Adrenal gland (tissue), 12 donors: ENCODE data around the gene BORCS6. TPM values are rescaled to one million over a fixed set of nuclear protein-coding genes. Genes with fewer than 3 reads are reported as not detected.

Experiments used
- DNase-seq, 7 donors: peaks; one replicate each; pipeline ENCODE4 v3.0.0-alpha.2; 2019 to 2020
- H3K27ac ChIP-seq, 5 donors: fragments of 200-600 bp; sonication (generic) in 4 of 5; 1 replicate in 3 of 5; 2 replicates in 2 of 5; pipeline versions ENCODE4 v1.5.1 to v1.8.0; 2016 to 2020; ENCODE audit warnings: mild to moderate bottlenecking in 1 of 5
- H3K27me3 ChIP-seq: fragments of 200-600 bp; 2 replicates; pipeline ENCODE4 v1.8.0; 2021
- H3K36me3 ChIP-seq, 2 donors: fragments of 200-600 bp; replicated peaks in 1 of 2; 1 replicate in 1 of 2; 2 replicates in 1 of 2; pipeline versions ENCODE4 v1.5.1 to v1.8.0; 2018 to 2022
- H3K4me1 ChIP-seq, 2 donors: fragments of 200-600 bp; replicated peaks in 1 of 2; 1 replicate in 1 of 2; 2 replicates in 1 of 2; pipeline versions ENCODE4 v1.5.1 to v1.8.0; 2018 to 2021
- H3K4me3 ChIP-seq, 4 donors: fragments of 200-600 bp; sonication (generic) in 3 of 4; one replicate each; pipeline ENCODE4 v1.5.1; 2016 to 2018
- H3K9me3 ChIP-seq, 3 donors: fragments of 200-600 bp; sonication (generic) in 1 of 3; replicated peaks in 1 of 3; 1 replicate in 2 of 3; 2 replicates in 1 of 3; pipeline versions ENCODE4 v1.5.1 to v1.8.0; 2016 to 2021
- POLR2A ChIP-seq, 2 donors: fragments of 450-650 bp; IDR thresholded peaks; one replicate each; pipeline ENCODE4 v1.6.1; 2017; ENCODE audit warnings: antibody characterized with exemption in 2 of 2, mild to moderate bottlenecking in 2 of 2, moderate library complexity in 1 of 2
- WGBS, 4 donors: extraction: QIAGEN DNeasy Blood & Tissue Kit in 2 of 4; methylation state at CpG; one replicate each; pipeline versions ENCODE4 v1.1.5 to v1.1.7; 2013 to 2017; 5-methylcytosine and 5-hydroxymethylcytosine counted together
- intact Hi-C, 2 donors: fragments of 100-400 bp; cut with DNase I; formaldehyde crosslinking; loops; one replicate each; pipeline versions ENCODE4 v1.14.1 to v1.15.0; 2022 to 2023
- polyA plus RNA-seq, 3 donors: library from polyadenylated mRNA; stranded (reverse); fragments of 200-250 nt in 2 of 3; fragments of 350-450 nt in 1 of 3; fragmentation: Illumina TruSeq in 1 of 3; extraction: RNeasy Lipid Tissue Mini Kit (QIAGEN cat#74804) in 1 of 3; gene quantifications; one replicate each; pipeline ENCODE4 v1.2.3, GENCODE V29; 2013 to 2014
- total RNA-seq, 9 donors: library from RNA; depleted of rRNA in 4 of 9; stranded (reverse); fragments of >200 nt in 4 of 9; fragments of 120-200 nt in 1 of 9; fragmentation: NEBNext Ultra II Directional in 1 of 9; extraction: Animal tissue kit (Norgen Biotek cat#: 25700) in 1 of 9; gene quantifications; one replicate each; pipeline versions ENCODE4 v1.1.0 to v1.2.4, GENCODE V29; 2013 to 2023
- TF ChIP-seq, protein P1 (sequence below), 6 experiments: fragments of 450-650 bp in 4 of 6; fragments of 200-600 bp in 2 of 6; sonication (generic) in 1 of 6; IDR thresholded peaks; 1 replicate in 5 of 6; 2 replicates in 1 of 6; pipeline versions ENCODE4 v1.5.1 to v1.8.0; 2016 to 2021; ENCODE audit warnings: antibody characterized with exemption in 6 of 6, mild to moderate bottlenecking in 2 of 6, moderate library complexity in 1 of 6
- donor health status: healthy with polysubstance abuse.
- donor health status: Bipolar disorder and iron deficiency.
- donor health status: DM: yes; HTN: yes; CAD: no.
- donor health status: DM: no; HTN: no; CAD: no.
- donor health status: DM: no; HTN: no; CAD: no.
- donor health status: DM: yes; HTN: yes; CAD: no.

Gene BORCS6
- total and polyA plus RNA-seq, 12 donors = 3.3 to 29.7 (median 12.3) TPM

DNA sequence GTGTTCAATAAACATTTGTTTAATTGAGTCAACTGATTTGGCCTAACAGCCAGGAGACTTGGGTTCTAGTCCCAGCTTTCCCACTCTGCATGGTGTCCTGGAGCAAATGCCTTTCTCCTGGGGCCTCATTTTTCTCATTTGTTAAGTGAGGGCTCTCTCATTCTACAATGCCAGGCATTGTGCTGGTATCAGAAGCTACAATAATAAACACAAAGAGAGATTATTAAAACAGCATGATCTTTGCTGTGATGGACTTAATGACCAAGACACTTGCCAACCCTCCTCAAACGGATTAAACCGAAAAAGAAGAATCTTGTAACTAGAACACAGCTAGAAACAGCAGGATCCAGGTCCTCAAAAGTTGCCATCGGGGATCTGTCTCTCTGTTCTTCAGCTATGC lies 22.5 kb downstream of the BORCS6 start:
- no peak overlapping the region for H3K27ac ChIP-seq
- intact Hi-C loops = no loop called here
- no peak for DNase-seq
- no peak overlapping the region for H3K4me3 ChIP-seq
- H3K9me3 ChIP-seq = no peaks in the 10 kb centered on the region
- H3K4me1 ChIP-seq = peaks cover 20 to 24% of the 10 kb centered on the region in 2 donors
- H3K36me3 ChIP-seq = no peaks in the 10 kb centered on the region
- no peaks in the 10 kb centered on the region for H3K27me3 ChIP-seq
- WGBS, 4 donors = 87 to 94% (median 89%) methylated on average over 3 of the region's 3 CpGs
- TF ChIP-seq POLR2A (IDR thresholded peaks at IDR 0.05) = no peak

DNA sequence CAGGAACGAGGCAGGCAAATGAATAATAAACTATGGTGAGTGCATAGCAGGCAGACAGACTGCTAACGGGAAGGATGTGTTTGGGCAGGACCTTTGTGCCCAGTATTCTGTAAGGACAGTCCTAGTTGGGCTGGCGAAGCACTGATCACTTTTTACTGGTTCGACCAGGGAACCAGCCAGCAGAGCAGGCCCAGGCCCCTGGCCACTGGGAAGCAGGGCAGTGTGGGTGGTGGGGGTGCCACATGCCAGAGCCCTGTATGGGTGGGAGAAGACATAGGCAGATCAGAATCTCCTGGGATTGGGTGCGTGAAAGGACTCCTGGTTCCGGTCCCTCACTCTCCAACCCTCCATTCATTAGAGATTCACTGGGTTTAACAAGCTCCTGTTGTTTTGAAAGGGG lies 23.2 kb downstream of the BORCS6 start:
- Histone ChIP-seq H3K27ac (peak overlapping the region in 3 of 5 donors; percentile 72 to 88 (median 76)), H3K9me3 (no peaks in the 10 kb centered on the region), H3K36me3 (no peaks in the 10 kb centered on the region), H3K27me3 (no peaks in the 10 kb centered on the region), H3K4me3 (no peak overlapping the region), H3K4me1 (peaks cover 24 to 25% of the 10 kb centered on the region in 2 donors)
- no peak for TF ChIP-seq POLR2A (IDR thresholded peaks at IDR 0.05)
- TF ChIP-seq, protein P1, sequence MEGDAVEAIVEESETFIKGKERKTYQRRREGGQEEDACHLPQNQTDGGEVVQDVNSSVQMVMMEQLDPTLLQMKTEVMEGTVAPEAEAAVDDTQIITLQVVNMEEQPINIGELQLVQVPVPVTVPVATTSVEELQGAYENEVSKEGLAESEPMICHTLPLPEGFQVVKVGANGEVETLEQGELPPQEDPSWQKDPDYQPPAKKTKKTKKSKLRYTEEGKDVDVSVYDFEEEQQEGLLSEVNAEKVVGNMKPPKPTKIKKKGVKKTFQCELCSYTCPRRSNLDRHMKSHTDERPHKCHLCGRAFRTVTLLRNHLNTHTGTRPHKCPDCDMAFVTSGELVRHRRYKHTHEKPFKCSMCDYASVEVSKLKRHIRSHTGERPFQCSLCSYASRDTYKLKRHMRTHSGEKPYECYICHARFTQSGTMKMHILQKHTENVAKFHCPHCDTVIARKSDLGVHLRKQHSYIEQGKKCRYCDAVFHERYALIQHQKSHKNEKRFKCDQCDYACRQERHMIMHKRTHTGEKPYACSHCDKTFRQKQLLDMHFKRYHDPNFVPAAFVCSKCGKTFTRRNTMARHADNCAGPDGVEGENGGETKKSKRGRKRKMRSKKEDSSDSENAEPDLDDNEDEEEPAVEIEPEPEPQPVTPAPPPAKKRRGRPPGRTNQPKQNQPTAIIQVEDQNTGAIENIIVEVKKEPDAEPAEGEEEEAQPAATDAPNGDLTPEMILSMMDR (IDR thresholded peaks at IDR 0.05) = no peak
- WGBS, 4 donors = 90 to 98% (median 93%) methylated on average over 6 of the region's 6 CpGs
- intact Hi-C loops = no loop called here
- no peak for DNase-seq

DNA sequence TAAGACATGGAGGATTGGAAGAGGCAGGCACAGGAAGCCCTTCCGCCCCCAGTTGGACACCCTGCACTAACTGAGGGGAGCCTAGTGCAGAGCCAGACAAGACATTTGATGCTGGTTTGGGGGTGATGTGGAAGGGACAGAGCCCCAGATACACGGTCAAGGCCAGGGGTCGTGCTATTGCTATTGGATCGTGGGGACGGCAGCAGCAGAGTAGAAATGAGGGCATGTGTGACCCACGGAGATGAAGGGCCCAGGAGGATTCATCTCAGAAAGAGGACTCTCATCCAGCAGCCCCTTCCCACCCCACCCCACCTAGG lies 25.2 kb downstream of the BORCS6 start:
- H3K27ac ChIP-seq = peak overlapping the region; percentile 94 to 100 (median 99)
- peaks cover 0 to 14% of the 10 kb centered on the region in 2 donors for H3K36me3 ChIP-seq
- no peaks in the 10 kb centered on the region for H3K27me3 ChIP-seq
- TF ChIP-seq POLR2A (IDR thresholded peaks at IDR 0.05) = no peak
- TF ChIP-seq, protein P1 (IDR thresholded peaks at IDR 0.05) = no peak
- no peaks in the 10 kb centered on the region for H3K9me3 ChIP-seq
- DNase-seq = no peak
- H3K4me1 ChIP-seq = peaks cover 31 to 37% of the 10 kb centered on the region in 2 donors
- intact Hi-C loops = no loop called here
- 46 to 56% (median 48%) methylated on average over 6 of the region's 6 CpGs for WGBS, 4 donors
- no peak overlapping the region for H3K4me3 ChIP-seq

DNA sequence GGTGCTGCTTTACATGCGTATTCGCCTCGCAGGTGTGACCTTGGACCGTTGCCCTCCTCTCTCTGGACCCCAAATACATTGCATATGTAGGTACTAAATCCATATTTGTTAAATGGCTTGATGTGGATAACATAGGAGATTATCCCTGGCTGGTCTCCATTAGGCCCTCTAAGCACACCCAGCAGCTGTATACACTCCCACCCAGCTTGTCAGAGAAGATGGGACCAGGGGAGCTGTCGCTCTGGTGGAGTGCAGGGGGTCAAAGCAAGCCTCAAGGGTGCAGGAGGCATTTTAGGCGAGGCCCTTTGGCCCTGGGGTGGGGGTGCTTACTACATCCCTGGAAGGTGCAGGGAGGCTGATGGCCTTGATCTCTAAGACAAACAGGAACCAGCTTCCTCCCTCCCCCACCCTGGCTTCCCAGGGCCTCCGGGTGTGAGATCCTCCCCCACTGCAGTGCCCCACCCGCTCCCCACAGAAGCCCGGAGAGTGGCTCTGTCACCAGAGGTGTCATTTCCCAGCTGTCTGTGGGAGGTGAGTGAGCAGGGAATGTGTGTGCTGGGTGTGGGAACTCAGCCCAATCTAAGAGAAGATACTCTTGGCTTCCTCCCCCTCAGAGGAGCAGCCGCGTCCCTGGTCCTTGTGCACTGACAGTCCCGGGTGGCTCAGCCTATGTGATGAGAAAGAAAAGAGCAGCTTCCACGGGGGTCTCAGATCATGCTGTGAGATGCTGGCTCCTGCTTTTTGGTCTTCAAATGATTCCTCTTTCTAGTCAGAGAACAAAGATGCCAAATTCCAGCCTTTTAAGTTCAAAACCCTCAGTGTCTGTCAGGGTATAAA lies 25.8 kb downstream of the BORCS6 start:
- peak in 1 of 2 donors; percentile 32 for TF ChIP-seq POLR2A (IDR thresholded peaks at IDR 0.05)
- TF ChIP-seq, protein P1 (IDR thresholded peaks at IDR 0.05) = no peak
- Histone ChIP-seq H3K4me3 (no peak overlapping the region), H3K27ac (peak overlapping the region; percentile 94 to 100 (median 99)), H3K27me3 (no peaks in the 10 kb centered on the region), H3K36me3 (peaks cover 0 to 20% of the 10 kb centered on the region in 2 donors), H3K9me3 (no peaks in the 10 kb centered on the region), H3K4me1 (peaks cover 31 to 39% of the 10 kb centered on the region in 2 donors)
- peak; percentile 77 to 91 (median 86) for DNase-seq
- intact Hi-C loops = no loop called here
- 8 to 14% (median 11%) methylated on average over 10 to 13 of the region's 13 CpGs for WGBS, 4 donors
